Astrocyte of the cerebellum (primary cell): ENCODE measurements around the gene NEK2.
"Not testable (repeated sequence)": the region's sequence is repeated elsewhere in the genome, so short reads cannot be mapped to it uniquely, and the experiment has no call there.

Experiments
- DNase-seq: peaks from one replicate; pipeline ENCODE4 v3.0.0-alpha.2; 2011; ENCODE audit warnings: low read depth
- H3K4me3 ChIP-seq: 2 replicates; pipeline ENCODE4 v1.5.1; 2011; ENCODE audit warnings: mild to moderate bottlenecking, low read depth, low read length, moderate library complexity
- CTCF ChIP-seq: IDR thresholded peaks from 2 replicates; pipeline ENCODE4 v1.5.1; 2012; ENCODE audit warnings: low read length, low read depth, moderate library complexity, mild to moderate bottlenecking; ENCODE audit errors: missing control alignments
- in situ Hi-C: cut with HindIII; loops from 2 replicates; pipeline ENCODE4 v1.10.0; 2017; ENCODE audit warnings: low sequenced_read_pairs

The NEK2 gene

GRCh38 chr1:211695135-211695816 is 19.9 kb upstream of the NEK2 start:
- DNase-seq = no peak
- TF ChIP-seq CTCF = no peak
- in situ Hi-C loops = no loop called here
- no peak overlapping the region for H3K4me3 ChIP-seq

DNA sequence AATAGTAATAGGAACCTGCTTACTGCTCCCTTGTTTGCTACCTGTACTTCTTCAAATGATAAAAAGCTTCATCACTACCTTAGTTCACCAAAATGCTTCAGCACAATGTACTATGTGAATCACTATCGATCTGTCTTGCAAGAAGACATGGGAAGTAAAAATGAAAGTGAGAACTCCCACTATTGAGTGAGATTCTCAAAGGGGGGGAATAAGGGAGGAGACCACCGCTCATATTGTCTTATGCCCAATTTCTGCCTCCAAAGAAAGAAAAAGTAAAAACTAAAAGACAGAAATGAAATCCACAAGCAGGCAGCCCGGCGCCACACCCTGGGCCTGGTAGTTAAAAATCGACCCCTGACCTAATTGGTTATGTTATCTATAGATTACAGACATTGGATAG is 18.5 kb upstream of the NEK2 start:
- H3K4me3 ChIP-seq, in situ Hi-C loops, DNase-seq: not testable (repeated sequence)

- DNase-seq = no peak
- in situ Hi-C loops = no loop called here
- TF ChIP-seq CTCF = no peak
- no peak overlapping the region for H3K4me3 ChIP-seq
Observed at GRCh38 chr1:211688421-211688820, 13.0 kb upstream of the NEK2 start.

DNA sequence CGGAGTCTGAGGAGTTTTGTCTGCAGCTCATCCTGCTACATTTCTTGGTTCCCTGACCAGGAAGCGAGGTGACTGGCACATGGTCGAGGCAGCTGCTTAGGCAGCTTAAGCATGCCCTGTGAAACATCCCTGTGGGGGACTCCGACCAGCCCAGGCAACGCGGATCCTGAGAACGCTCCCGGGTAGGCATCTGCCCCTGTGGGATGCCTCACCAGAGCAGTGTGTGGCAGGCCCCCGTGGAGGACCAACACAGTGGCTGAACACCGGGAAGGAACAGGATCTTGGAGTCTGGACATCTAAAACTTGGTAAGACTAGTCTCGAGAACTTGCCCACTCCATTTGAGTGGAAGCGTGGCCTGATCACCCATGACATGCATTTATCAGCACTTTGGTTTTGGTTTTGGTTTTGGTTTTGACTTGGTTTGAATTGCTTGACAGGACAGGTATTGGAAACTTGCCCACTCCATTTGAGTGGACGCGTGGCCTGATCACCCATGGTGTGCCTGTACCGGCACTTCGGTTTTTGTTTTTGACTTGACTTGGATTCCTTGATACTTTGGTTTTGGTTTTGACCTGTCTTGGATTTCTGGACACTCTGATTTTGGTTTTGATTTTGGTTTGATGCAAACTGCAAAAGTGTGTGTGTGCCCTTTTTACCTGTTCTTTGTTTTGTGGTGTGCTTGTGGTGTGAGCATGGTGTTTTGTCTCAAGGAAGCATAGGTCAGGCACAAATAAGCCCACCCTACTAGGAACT is 12.2 kb upstream of the NEK2 start:
- TF ChIP-seq CTCF = no peak
- no peak overlapping the region for H3K4me3 ChIP-seq
- in situ Hi-C loops = no loop called here
- DNase-seq = no peak

DNA sequence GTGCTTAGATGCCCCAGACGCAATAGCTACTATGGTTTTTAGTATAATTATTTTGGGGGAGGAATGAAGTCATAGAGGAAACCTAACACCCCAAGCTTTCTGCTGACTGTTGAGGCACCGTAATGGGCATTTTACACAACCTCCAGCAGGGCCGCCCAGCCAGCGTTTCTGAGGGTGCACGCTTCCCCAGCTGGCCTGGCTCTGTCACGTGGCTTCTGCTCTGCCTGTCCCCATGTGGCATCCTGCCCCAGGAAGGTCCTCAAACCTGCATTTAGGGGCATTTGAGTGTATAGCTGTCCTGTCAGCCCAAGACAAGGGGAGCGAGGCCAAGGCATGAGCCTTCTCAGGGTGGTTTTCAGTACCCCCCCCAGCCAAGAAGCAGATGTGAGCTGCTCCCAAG is 10.4 kb upstream of the NEK2 start:
- no peak overlapping the region for H3K4me3 ChIP-seq
- no peak for TF ChIP-seq CTCF
- no peak for DNase-seq
- in situ Hi-C loops = no loop called here

GRCh38 chr1:211684791-211685190 is 9.4 kb upstream of the NEK2 start:
- in situ Hi-C loops = no loop called here
- TF ChIP-seq CTCF = no peak
- DNase-seq = no peak
- H3K4me3 ChIP-seq = no peak overlapping the region

- no peak overlapping the region for H3K4me3 ChIP-seq
- DNase-seq = no peak
- TF ChIP-seq CTCF = no peak
- in situ Hi-C loops = no loop called here
Observed at GRCh38 chr1:211684331-211684730, 8.9 kb upstream of the NEK2 start.
